ENCODE data around the gene ZNF646. TPM values are rescaled to one million over a fixed set of nuclear protein-coding genes. Genes with fewer than 3 reads are reported as not detected.

The ZNF646 gene
- polyA plus RNA-seq, 3 donors = 0.46 to 6.5 (median 3.0) TPM

DNA sequence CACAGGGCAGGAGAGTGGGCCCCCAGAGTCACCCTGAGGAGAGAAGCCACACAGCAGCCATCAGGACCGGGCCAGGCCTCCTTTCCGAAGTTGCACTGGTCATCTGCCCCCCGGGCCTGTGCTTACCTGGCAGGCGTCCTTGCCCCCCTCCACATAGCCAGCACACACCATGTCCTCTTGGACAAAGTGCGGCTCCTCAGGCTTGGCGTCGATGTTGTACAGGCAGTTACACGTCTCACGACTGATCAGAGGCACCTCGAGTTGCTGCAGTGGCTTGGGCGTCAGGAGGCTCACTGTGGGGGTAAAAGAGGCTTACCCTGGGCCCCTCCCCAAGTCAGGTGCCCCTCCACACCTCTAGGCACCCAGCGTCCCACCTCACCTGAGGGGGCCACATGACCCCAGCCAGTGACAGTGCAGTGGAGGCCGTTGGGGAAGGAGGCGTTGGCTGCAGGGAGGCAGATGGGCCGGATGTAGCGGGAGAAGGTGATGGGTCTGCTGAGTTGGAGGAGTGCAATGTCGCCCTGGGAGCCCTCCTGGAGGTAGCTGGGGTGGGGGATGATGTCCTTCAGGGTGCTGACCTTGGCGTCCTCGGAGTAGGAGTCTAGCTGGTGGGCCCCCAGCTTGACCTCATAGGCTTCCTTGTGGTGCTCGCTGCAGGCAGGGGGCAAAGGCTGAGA, 58.2 kb downstream of the ZNF646 start:
- TF ChIP-seq, protein P1, sequence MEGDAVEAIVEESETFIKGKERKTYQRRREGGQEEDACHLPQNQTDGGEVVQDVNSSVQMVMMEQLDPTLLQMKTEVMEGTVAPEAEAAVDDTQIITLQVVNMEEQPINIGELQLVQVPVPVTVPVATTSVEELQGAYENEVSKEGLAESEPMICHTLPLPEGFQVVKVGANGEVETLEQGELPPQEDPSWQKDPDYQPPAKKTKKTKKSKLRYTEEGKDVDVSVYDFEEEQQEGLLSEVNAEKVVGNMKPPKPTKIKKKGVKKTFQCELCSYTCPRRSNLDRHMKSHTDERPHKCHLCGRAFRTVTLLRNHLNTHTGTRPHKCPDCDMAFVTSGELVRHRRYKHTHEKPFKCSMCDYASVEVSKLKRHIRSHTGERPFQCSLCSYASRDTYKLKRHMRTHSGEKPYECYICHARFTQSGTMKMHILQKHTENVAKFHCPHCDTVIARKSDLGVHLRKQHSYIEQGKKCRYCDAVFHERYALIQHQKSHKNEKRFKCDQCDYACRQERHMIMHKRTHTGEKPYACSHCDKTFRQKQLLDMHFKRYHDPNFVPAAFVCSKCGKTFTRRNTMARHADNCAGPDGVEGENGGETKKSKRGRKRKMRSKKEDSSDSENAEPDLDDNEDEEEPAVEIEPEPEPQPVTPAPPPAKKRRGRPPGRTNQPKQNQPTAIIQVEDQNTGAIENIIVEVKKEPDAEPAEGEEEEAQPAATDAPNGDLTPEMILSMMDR (IDR thresholded peaks at IDR 0.05) = no peak
- H3K36me3 ChIP-seq (replicated peaks in 1 of 2; ENCODE audit: control insufficient read depth in 1 of 2, insufficient read depth in 2 of 2, low read length in 2 of 2) = peaks cover 23 to 36% of the 10 kb centered on the region in 2 donors
- H3K4me1 ChIP-seq (ENCODE audit: control insufficient read depth in 1 of 2, insufficient read depth in 2 of 2, low read length in 2 of 2) = peaks cover 62 to 76% of the 10 kb centered on the region in 2 donors
- Mint-ChIP-seq H3K4me3 (no peak overlapping the region), H3K36me3 (peaks cover 39 to 46% of the 10 kb centered on the region in 2 donors), H3K27me3 (ENCODE audit: low read depth in 3 of 3) (peaks cover 0 to 4% (median 0%) of the 10 kb centered on the region in 3 donors), H3K4me1 (peaks cover 62% of the 10 kb centered on the region), H3K27ac (peak overlapping the region in 3 of 7 donors; percentile 5 to 78 (median 37)), H3K9me3 (peaks cover 0 to 2% (median 0%) of the 10 kb centered on the region in 7 donors)
- no peak overlapping the region for H3K4me3 ChIP-seq (replicated peaks in 1 of 3; ENCODE audit: low read depth in 2 of 3, low read length in 3 of 3)
- no peak overlapping the region for H3K4me2 ChIP-seq (replicated peaks; ENCODE audit: extremely low read depth, low read length, poor library complexity, severe bottlenecking)
- peak in 1 of 3 donors; percentile 6 for DNase-seq
- no peak overlapping the region for H2AFZ ChIP-seq (ENCODE audit: insufficient read depth, low read depth, low read length, poor library complexity, severe bottlenecking)
- intact Hi-C loops (cut with micrococcal nuclease) = no loop called here
- H3K27me3 ChIP-seq (ENCODE audit: control insufficient read depth in 2 of 2, insufficient read depth in 2 of 2, low read length in 2 of 2) = no peaks in the 10 kb centered on the region
- no peaks in the 10 kb centered on the region for H4K20me1 ChIP-seq (ENCODE audit: insufficient read depth, low read length)
- H3K79me2 ChIP-seq (ENCODE audit: insufficient read depth, low read length) = no peaks in the 10 kb centered on the region
- H3K9ac ChIP-seq (ENCODE audit: insufficient read depth, low read length, poor library complexity, severe bottlenecking) = no peak overlapping the region
- no peak overlapping the region for H3K27ac ChIP-seq (ENCODE audit: low read depth in 1 of 2, low read length in 2 of 2)
- WGBS (ENCODE audit: insufficient coverage) = 95% methylated on average over 13 of the region's 20 CpGs
- H3K9me3 ChIP-seq (replicated peaks in 1 of 2; ENCODE audit: control insufficient read depth in 1 of 2, insufficient read depth in 1 of 2, low read length in 2 of 2) = no peaks in the 10 kb centered on the region

GRCh38 chr16:31133046-31133501, 58.9 kb downstream of the ZNF646 start:
- Histone ChIP-seq H3K9ac (ENCODE audit: insufficient read depth, low read length, poor library complexity, severe bottlenecking) (no peak overlapping the region), H3K4me3 (replicated peaks in 1 of 3; ENCODE audit: low read depth in 2 of 3, low read length in 3 of 3) (no peak overlapping the region), H3K79me2 (ENCODE audit: insufficient read depth, low read length) (no peaks in the 10 kb centered on the region), H4K20me1 (ENCODE audit: insufficient read depth, low read length) (no peaks in the 10 kb centered on the region), H3K27ac (ENCODE audit: low read depth in 1 of 2, low read length in 2 of 2) (no peak overlapping the region), H3K4me2 (replicated peaks; ENCODE audit: extremely low read depth, low read length, poor library complexity, severe bottlenecking) (no peak overlapping the region), H2AFZ (ENCODE audit: insufficient read depth, low read depth, low read length, poor library complexity, severe bottlenecking) (no peak overlapping the region), H3K4me1 (ENCODE audit: control insufficient read depth in 1 of 2, insufficient read depth in 2 of 2, low read length in 2 of 2) (peaks cover 56 to 70% of the 10 kb centered on the region in 2 donors), H3K9me3 (replicated peaks in 1 of 2; ENCODE audit: control insufficient read depth in 1 of 2, insufficient read depth in 1 of 2, low read length in 2 of 2) (no peaks in the 10 kb centered on the region), H3K36me3 (replicated peaks in 1 of 2; ENCODE audit: control insufficient read depth in 1 of 2, insufficient read depth in 2 of 2, low read length in 2 of 2) (peaks cover 23 to 32% of the 10 kb centered on the region in 2 donors), H3K27me3 (ENCODE audit: control insufficient read depth in 2 of 2, insufficient read depth in 2 of 2, low read length in 2 of 2) (no peaks in the 10 kb centered on the region)
- 94% methylated on average over 4 of the region's 6 CpGs for WGBS (ENCODE audit: insufficient coverage)
- TF ChIP-seq, protein P1 (IDR thresholded peaks at IDR 0.05) = no peak
- peaks cover 55% of the 10 kb centered on the region for H3K4me1 Mint-ChIP-seq
- peaks cover 34 to 41% of the 10 kb centered on the region in 2 donors for H3K36me3 Mint-ChIP-seq
- no peaks in the 10 kb centered on the region for H3K9me3 Mint-ChIP-seq
- H3K4me3 Mint-ChIP-seq = no peak overlapping the region
- DNase-seq = no peak
- peak overlapping the region in 6 of 7 donors; percentile 3 to 89 (median 81) for H3K27ac Mint-ChIP-seq
- H3K27me3 Mint-ChIP-seq (ENCODE audit: low read depth in 3 of 3) = peaks cover 0 to 4% (median 1%) of the 10 kb centered on the region in 3 donors
- intact Hi-C loops (cut with micrococcal nuclease) = no loop called here

Other genes starting within 250 kb of the ZNF646 start
- gene BCL7C, start 180.3 kb upstream of the ZNF646 start, polyA plus RNA-seq = 10 to 100 TPM; 11.4 to 19.1 (median 17.4) TPM
- under 1 TPM in 1 of 3 donors, not detected in 2; 0.93 TPM for gene CTF1, start 177.8 kb upstream of the ZNF646 start, polyA plus RNA-seq
- 1 to 10 TPM in 1 of 3 donors, under 1 TPM in 1, not detected in 1; 0.14 to 7.6 TPM for gene FBXL19, start 150.8 kb upstream of the ZNF646 start, polyA plus RNA-seq
- gene ORAI3, start 125.4 kb upstream of the ZNF646 start, polyA plus RNA-seq = 10 to 100 TPM; 34.3 to 80.3 (median 76.8) TPM
- 1 to 10 TPM in 2 of 3 donors, under 1 TPM in 1; 0.16 to 6.6 (median 1.3) TPM for gene SETD1A, start 116.7 kb upstream of the ZNF646 start, polyA plus RNA-seq
- gene HSD3B7, start 89.2 kb upstream of the ZNF646 start, polyA plus RNA-seq = 1 to 10 TPM in 2 of 3 donors, under 1 TPM in 1; 0.89 to 4.3 (median 2.7) TPM
- 1 to 10 TPM in 1 of 3 donors, not detected in 2; 1.7 TPM for gene STX1B, start 63.8 kb upstream of the ZNF646 start, polyA plus RNA-seq
- gene STX4, start 40.9 kb upstream of the ZNF646 start, polyA plus RNA-seq = 100 to 1,000 TPM in 1 of 3 donors, 10 to 100 TPM in 2; 18.6 to 186 (median 21.8) TPM
- gene ZNF668, start 182 bp upstream of the ZNF646 start, polyA plus RNA-seq = 1 to 10 TPM; 3.8 to 4.8 (median 4.5) TPM
- 1 to 10 TPM in 1 of 3 donors, under 1 TPM in 1, not detected in 1; 0.17 to 5.1 TPM for gene PRSS53, start 14.5 kb downstream of the ZNF646 start, polyA plus RNA-seq
- 100 to 1,000 TPM in 1 of 3 donors, 10 to 100 TPM in 2; 59.2 to 113 (median 91.2) TPM for gene VKORC1, start 20.4 kb downstream of the ZNF646 start, polyA plus RNA-seq
- 10 to 100 TPM; 76.5 to 93.5 (median 90.8) TPM for gene BCKDK, start 34.0 kb downstream of the ZNF646 start, polyA plus RNA-seq
- gene KAT8, start 43.2 kb downstream of the ZNF646 start, polyA plus RNA-seq = 100 to 1,000 TPM in 1 of 3 donors, 10 to 100 TPM in 2; 34.5 to 136 (median 42.0) TPM
- gene PRSS8, start 61.3 kb downstream of the ZNF646 start, polyA plus RNA-seq = under 1 TPM in 1 of 3 donors, not detected in 2; 0.15 TPM
- gene PRSS36, start 75.6 kb downstream of the ZNF646 start, polyA plus RNA-seq = 1 to 10 TPM; 3.1 to 4.2 (median 3.4) TPM
- 100 to 1,000 TPM in 1 of 3 donors, 10 to 100 TPM in 2; 54.9 to 246 (median 78.5) TPM for gene FUS, start 105.7 kb downstream of the ZNF646 start, polyA plus RNA-seq
- 100 to 1,000 TPM; 214 to 400 (median 374) TPM for gene PYCARD, start 128.3 kb downstream of the ZNF646 start, polyA plus RNA-seq
- under 1 TPM in 1 of 3 donors, not detected in 2; 0.04 TPM for gene TRIM72, start 139.7 kb downstream of the ZNF646 start, polyA plus RNA-seq
- gene PYDC1, start 142.7 kb downstream of the ZNF646 start, polyA plus RNA-seq = not detected
- 100 to 1,000 TPM in 2 of 3 donors, 10 to 100 TPM in 1; 71.9 to 330 (median 117) TPM for gene ITGAM, start 185.6 kb downstream of the ZNF646 start, polyA plus RNA-seq